ENCODE data around the gene ALG9.

GRCh38 chr11:111823131-111823530 is 48.2 kb downstream of the ALG9 start:
- TF ChIP-seq POLR2A (IDR thresholded peaks at IDR 0.05), result no peak
- TF ChIP-seq CTCF (IDR thresholded peaks at IDR 0.05), result no peak

All from breast epithelium (tissue), 3 donors.